Measurements from ENCODE around the gene MAN1B1.

DNA sequence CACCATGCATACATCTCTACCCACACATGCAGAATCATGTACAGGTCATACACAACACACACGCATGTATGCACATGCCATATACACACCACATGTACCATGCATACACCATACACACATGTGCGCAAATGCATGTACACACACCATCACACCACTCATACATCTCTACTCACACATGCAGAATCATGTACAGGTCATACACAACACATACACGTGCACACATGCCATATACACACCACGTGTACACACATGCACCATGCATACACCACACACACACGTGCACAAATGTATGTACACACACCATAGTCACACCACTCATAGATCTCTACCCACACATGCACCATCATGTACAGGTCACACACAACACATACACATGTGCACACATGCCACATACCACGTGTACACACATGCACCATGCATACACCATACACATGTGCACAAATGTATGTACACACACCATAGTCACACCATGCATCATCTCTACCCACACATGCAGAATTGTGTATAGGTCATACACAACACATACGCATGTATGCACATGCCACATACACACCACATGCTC lies 66.1 kb downstream of the MAN1B1 start:
- TF ChIP-seq CTCF (conservative IDR thresholded peaks at IDR 0.05) = no peak
- TF ChIP-seq ZFX (IDR thresholded peaks at IDR 0.05) = no peak

Data from C4-2B (cell line).